A549 (cell line): Measurements from ENCODE around the gene CSTF3. TPM values are rescaled to one million over a fixed set of nuclear protein-coding genes. Genes with fewer than 3 reads are reported as not detected.
"Not testable (repeated sequence)": the region's sequence is repeated elsewhere in the genome, so short reads cannot be mapped to it uniquely, and the experiment has no call there.

Experiments
- ATAC-seq, 2 experiments: fragments of 200-7000 bp in 1 of 2; fragments of >200 bp in 1 of 2; cut with Nextera tagmentation in 1 of 2; cut with Tn5 transposase in 1 of 2; 3 replicates each; pipeline versions ENCODE4 v1.8.0 to v1.9.1; 2018 to 2020; ENCODE audit warnings: mild to moderate bottlenecking in 1 of 2, moderate library complexity in 1 of 2
- CTCF ChIA-PET: fragments of 300-600 bp; sonication (Branson Sonifier 250); formaldehyde crosslinking; extraction: SDS; loops from one replicate; lab custom pipeline; 2021; ENCODE audit warnings: antibody characterized with exemption, inconsistent platforms; lab: Yijun Ruan, JAX
- POLR2A ChIA-PET: fragments of 350-600 bp; formaldehyde crosslinking; extraction: SDS; loops from one replicate; lab custom pipeline; 2021; ENCODE audit warnings: antibody characterized with exemption, inconsistent platforms; lab: Yijun Ruan, JAX
- DNase-seq, 2 experiments: peaks; one replicate each; pipeline versions ENCODE4 v3.0.0 to v3.0.0-alpha.2; 2011 to 2016; ENCODE audit warnings: low read depth in 1 of 2, low spot score in 1 of 2
- FAIRE-seq: peaks from 2 replicates; lab custom pipeline; 2011; peaks lifted over from hg19 to GRCh38; lab: Jason Lieb, UNC
- H3K27ac ChIP-seq, 2 experiments: fragments of >200 bp; sonication (Bioruptor Twin); formaldehyde crosslinking; 3 replicates each; pipeline ENCODE4 v1.5.1; 2016 to 2017
- H3K4me1 ChIP-seq: fragments of >200 bp; sonication (Bioruptor Twin); formaldehyde crosslinking; 3 replicates; pipeline ENCODE4 v1.6.1; 2016
- H3K4me2 ChIP-seq: fragments of >200 bp; sonication (Bioruptor Twin); formaldehyde crosslinking; 3 replicates; pipeline ENCODE4 v1.6.1; 2016
- H3K4me3 ChIP-seq: fragments of >200 bp; sonication (Bioruptor Twin); formaldehyde crosslinking; 3 replicates; pipeline ENCODE4 v1.5.1; 2016
- H3K9me3 ChIP-seq: fragments of >200 bp; sonication (Bioruptor Twin); formaldehyde crosslinking; 3 replicates; pipeline ENCODE4 v1.6.1; 2016
- BHLHE40 ChIP-seq: IDR thresholded peaks from 2 replicates; pipeline ENCODE4 v1.6.1; 2012; ENCODE audit warnings: low read depth, low read length, inconsistent platforms
- CBX2 ChIP-seq: fragments of 200-600 bp; sonication (generic); IDR thresholded peaks from 2 replicates; pipeline ENCODE4 v1.6.1; 2016; ENCODE audit warnings: low read depth, mild to moderate bottlenecking, borderline replicate concordance
- CBX8 ChIP-seq: fragments of 200-600 bp; sonication (generic); IDR thresholded peaks from 2 replicates; pipeline ENCODE4 v1.6.1; 2016
- CEBPB ChIP-seq, 2 experiments: fragments of >200 bp in 1 of 2; sonication (Bioruptor Twin) in 1 of 2; formaldehyde crosslinking in 1 of 2; IDR thresholded peaks; 2 replicates each; pipeline ENCODE4 v1.6.1; 2012 to 2016
- CTCF ChIP-seq: fragments of >200 bp; sonication (Bioruptor Twin); formaldehyde crosslinking; IDR thresholded peaks from 3 replicates; pipeline ENCODE4 v1.5.1; 2016
- EHMT2 ChIP-seq: fragments of 200-600 bp; sonication (generic); IDR thresholded peaks from 2 replicates; pipeline ENCODE4 v1.6.1; 2016; ENCODE audit warnings: antibody characterized with exemption, low read depth, mild to moderate bottlenecking, moderate library complexity
- ELK1 ChIP-seq: fragments of 150-350 bp; IDR thresholded peaks from 2 replicates; pipeline ENCODE4 v1.6.1; 2014; ENCODE audit warnings: low read depth, mild to moderate bottlenecking, low read length
- FOSB ChIP-seq: fragments of 250-450 bp; sonication (Bioruptor Pico); IDR thresholded peaks from 2 replicates; pipeline ENCODE4 v1.5.0; 2020; ENCODE audit warnings: mild to moderate bottlenecking, moderate library complexity
- FOXS1 ChIP-seq: fragments of 250-450 bp; sonication (Bioruptor Pico); IDR thresholded peaks from 2 replicates; pipeline ENCODE4 v1.5.0; 2020; ENCODE audit warnings: mild to moderate bottlenecking, moderate library complexity
- HOXA7 ChIP-seq: fragments of 250-450 bp; sonication (Bioruptor Pico); IDR thresholded peaks from 2 replicates; pipeline ENCODE4 v1.5.0; 2020; ENCODE audit warnings: mild to moderate bottlenecking, moderate library complexity
- HOXB5 ChIP-seq: fragments of 250-450 bp; sonication (Bioruptor Pico); IDR thresholded peaks from 2 replicates; pipeline ENCODE4 v1.5.0; 2020; ENCODE audit warnings: mild to moderate bottlenecking, moderate library complexity
- KDM5A ChIP-seq: fragments of 200-600 bp; sonication (generic); IDR thresholded peaks from 2 replicates; pipeline ENCODE4 v1.6.1; 2016; ENCODE audit warnings: antibody characterized with exemption, mild to moderate bottlenecking
- MAZ ChIP-seq: fragments of 150-350 bp; IDR thresholded peaks from 2 replicates; pipeline ENCODE4 v1.6.1; 2014; ENCODE audit warnings: antibody characterized with exemption, low read depth, low read length, borderline replicate concordance
- MYC ChIP-seq: IDR thresholded peaks from 2 replicates; pipeline ENCODE4 v1.6.1; 2012; ENCODE audit warnings: mild to moderate bottlenecking, inconsistent platforms, low read length, improper control_type of control experiment, borderline replicate concordance
- NPAS2 ChIP-seq: fragments of 250-450 bp; sonication (Bioruptor Pico); IDR thresholded peaks from 2 replicates; pipeline ENCODE4 v1.8.0; 2022; ENCODE audit warnings: mild to moderate bottlenecking, moderate library complexity, borderline replicate concordance
- POLR2AphosphoS2 ChIP-seq: conservative IDR thresholded peaks from 2 replicates; pipeline ENCODE4 v1.6.1; 2012; ENCODE audit warnings: low read length, improper control_type of control experiment, inconsistent platforms
- RAD21 ChIP-seq, 2 experiments: fragments of >200 bp in 1 of 2; sonication (Bioruptor Twin) in 1 of 2; formaldehyde crosslinking in 1 of 2; IDR thresholded peaks in 1 of 2; conservative IDR thresholded peaks in 1 of 2; 2 replicates in 1 of 2; 3 replicates in 1 of 2; pipeline ENCODE4 v1.6.1; 2012 to 2018; ENCODE audit warnings: inconsistent platforms in 1 of 2
- RCOR1 ChIP-seq: fragments of 150-350 bp; IDR thresholded peaks from 2 replicates; pipeline ENCODE4 v1.6.1; 2014; ENCODE audit warnings: antibody characterized with exemption, low read length, low read depth
- RFX5 ChIP-seq: fragments of 450-650 bp; IDR thresholded peaks from 2 replicates; pipeline ENCODE4 v1.7.1; 2014; ENCODE audit warnings: antibody characterized with exemption, mild to moderate bottlenecking, moderate library complexity
- TFCP2L1 ChIP-seq: fragments of 250-450 bp; sonication (Bioruptor Pico); IDR thresholded peaks from 2 replicates; pipeline ENCODE4 v1.5.0; 2021; ENCODE audit warnings: mild to moderate bottlenecking
- ZNF302 ChIP-seq: fragments of 250-450 bp; sonication (Bioruptor Pico); IDR thresholded peaks from 2 replicates; pipeline ENCODE4 v1.9.0; 2021; ENCODE audit warnings: inconsistent platforms, mild to moderate bottlenecking, moderate library complexity
- WGBS: methylation state at CpG from one replicate; pipeline ENCODE4 v1.1.6; 2017; ENCODE audit errors: missing lambda C conversion rate; 5-methylcytosine and 5-hydroxymethylcytosine counted together
- polyA plus RNA-seq, 4 experiments: library from polyadenylated mRNA; depleted of rRNA in 3 of 4; stranded (reverse); fragments of >200 nt; fragmentation: RNase III in 1 of 4; extraction: RNeasy Plus Mini Kit Qiagen cat#74134 plus additional on column Dnase treatment in 1 of 4; gene quantifications; 2 replicates in 3 of 4; 3 replicates in 1 of 4; pipeline ENCODE4 v1.2.3, GENCODE V29; 2011 to 2017

The CSTF3 gene
- polyA plus RNA-seq, 2 of the 4 experiments (the other 2 are of a cell fraction), result 53.2 to 53.9 TPM

GRCh38 chr11:33162831-33163230 is 1.6 kb upstream of the CSTF3 start (continued):
- TF ChIP-seq RFX5 (no peak), CEBPB (IDR thresholded peaks at IDR 0.05) (no peak), EHMT2 (no peak)

GRCh38 chr11:33160587-33160986 is 693 bp downstream of the CSTF3 start:
- Histone ChIP-seq H3K4me2 (peak overlapping the region; percentile 81), H3K27ac (peak overlapping the region; percentile 84 to 87), H3K4me3 (peak overlapping the region; percentile 77), H3K9me3 (no peaks in the 10 kb centered on the region), H3K4me1 (peaks cover 40% of the 10 kb centered on the region)
- FAIRE-seq (no peak), DNase-seq (no peak), ATAC-seq (no peak)
- TF ChIP-seq FOSB (CRISPR knock-in tag), result peak; percentile 48; the same call in 1 of the 2 replicates
- 0 out of 2 replicates have a peak, but pooled peaks have one; percentile 58 for TF ChIP-seq HOXA7 (CRISPR knock-in tag)
- no peak for TF ChIP-seq HOXB5 (CRISPR knock-in tag)
- ChIA-PET CTCF (interaction anchor here (0.6 to 2.0 kb wide), 6 partner anchors 45 to 669 kb away, joined by 3 to 10 read pairs (median 3); no protein-coding TSS in a partner anchor), POLR2A (interaction anchor here (0.6 kb wide), 1 partner anchor 107 kb away, joined by 3 read pairs; no protein-coding TSS in a partner anchor)
- 2% methylated on average over 7 of the region's 7 CpGs for WGBS

GRCh38 chr11:33160136-33160535 is 1.1 kb downstream of the CSTF3 start:
- POLR2A ChIA-PET, result no interaction called here
- 4% methylated on average over 8 of the region's 8 CpGs for WGBS
- DNase-seq, result peak in 1 of 2 experiments; percentile 46

GRCh38 chr11:33159378-33159867 is 1.9 kb downstream of the CSTF3 start:
- 90% methylated on average over 20 of the region's 20 CpGs for WGBS
- H3K4me3 ChIP-seq, result peak overlapping the region; percentile 77
- peak overlapping the region; percentile 81 for H3K4me2 ChIP-seq
- not testable (repeated sequence) for H3K9me3 ChIP-seq, ATAC-seq, H3K27ac ChIP-seq, FAIRE-seq, DNase-seq
- ChIA-PET POLR2A (interaction anchor here (0.7 kb wide), 1 partner anchor 146 kb away, joined by 5 read pairs; no protein-coding TSS in a partner anchor), CTCF (interaction anchor here (1.5 kb wide), 1 partner anchor 670 kb away, joined by 3 read pairs; no protein-coding TSS in a partner anchor)
- H3K4me1 ChIP-seq, result peaks cover 42% of the 10 kb centered on the region

More at GRCh38 chr11:33160136-33160535, 1.1 kb downstream of the CSTF3 start:
- FAIRE-seq (no peak), ATAC-seq (0 out of 6 replicates have a peak, but pooled peaks of 1 of the 2 experiments have one; percentile 9)
- Histone ChIP-seq H3K27ac (peak overlapping the region; percentile 84 to 87), H3K4me3 (peak overlapping the region; percentile 77), H3K9me3 (no peaks in the 10 kb centered on the region), H3K4me2 (peak overlapping the region; percentile 81), H3K4me1 (peaks cover 42% of the 10 kb centered on the region)
- TF ChIP-seq RCOR1 (no peak), CBX8 (no peak), CBX2 (no peak), FOXS1 (no peak), RAD21 (conservative IDR thresholded peaks at IDR 0.05 in 1 of 2, IDR thresholded peaks at IDR 0.05 in 1 of 2) (no peak), BHLHE40 (no peak), CTCF (no peak), POLR2AphosphoS2 (no peak), HOXB5 (CRISPR knock-in tag) (no peak), TFCP2L1 (CRISPR knock-in tag) (no peak), KDM5A (no peak), ELK1 (no peak), NPAS2 (CRISPR knock-in tag) (no peak), ZNF302 (CRISPR knock-in tag) (no peak), MAZ (no peak), MYC (no peak)
- CTCF ChIA-PET, result interaction anchor here (0.6 to 2.0 kb wide), 4 partner anchors 45 to 669 kb away, joined by 3 to 10 read pairs (median 3); no protein-coding TSS in a partner anchor
